NAMALWA (cell line): ENCODE results near the gene SLC41A3.
"Not testable (repeated sequence)": the region's sequence is repeated elsewhere in the genome, so short reads cannot be mapped to it uniquely, and the experiment has no call there.

Source experiments
- DNase-seq: peaks from one replicate; pipeline ENCODE4 v3.0.0-alpha.2; 2015; ENCODE audit warnings: low spot score

The SLC41A3 gene

GRCh38 chr3:126053513-126053912 lies 30.4 kb downstream of the SLC41A3 start:
- DNase-seq, result no peak

GRCh38 chr3:126052196-126053058 lies 31.5 kb downstream of the SLC41A3 start:
- DNase-seq, result no peak

- no peak for DNase-seq
These were observed 32.2 kb downstream of the SLC41A3 start for GRCh38 chr3:126051741-126052140.

GRCh38 chr3:126051234-126051633 lies 32.7 kb downstream of the SLC41A3 start:
- no peak for DNase-seq

- DNase-seq, result no peak
These were observed 33.3 kb downstream of the SLC41A3 start for GRCh38 chr3:126050626-126051025.

GRCh38 chr3:126050050-126050392 lies 33.9 kb downstream of the SLC41A3 start:
- no peak for DNase-seq

- DNase-seq, result no peak
These were observed 34.5 kb downstream of the SLC41A3 start for GRCh38 chr3:126049289-126050049.

- no peak for DNase-seq
These were observed 43.5 kb downstream of the SLC41A3 start for GRCh38 chr3:126040386-126040785.

GRCh38 chr3:126039870-126040269 lies 44.1 kb downstream of the SLC41A3 start:
- no peak for DNase-seq

- not testable (repeated sequence) for DNase-seq
These were observed 45.1 kb downstream of the SLC41A3 start for GRCh38 chr3:126038791-126039190.

GRCh38 chr3:126036056-126036549 lies 47.8 kb downstream of the SLC41A3 start:
- no peak for DNase-seq

GRCh38 chr3:126035362-126036050 lies 48.4 kb downstream of the SLC41A3 start:
- DNase-seq, result no peak

- no peak for DNase-seq
These were observed 49.2 kb downstream of the SLC41A3 start for GRCh38 chr3:126034481-126035361.

GRCh38 chr3:126033765-126034164 lies 50.2 kb downstream of the SLC41A3 start:
- DNase-seq, result no peak

- DNase-seq, result no peak
These were observed 50.7 kb downstream of the SLC41A3 start for GRCh38 chr3:126033051-126033745.

- DNase-seq, result no peak
These were observed 51.9 kb downstream of the SLC41A3 start for GRCh38 chr3:126031981-126032471.

- no peak for DNase-seq
These were observed 53.5 kb downstream of the SLC41A3 start for GRCh38 chr3:126030455-126030854.

- DNase-seq, result no peak
These were observed 54.7 kb downstream of the SLC41A3 start for GRCh38 chr3:126029241-126029640.

- no peak for DNase-seq
These were observed 55.8 kb downstream of the SLC41A3 start for GRCh38 chr3:126028096-126028495.

- DNase-seq, result no peak
These were observed 57.2 kb downstream of the SLC41A3 start for GRCh38 chr3:126026761-126027160.

- peak; percentile 37 for DNase-seq
These were observed 57.6 kb downstream of the SLC41A3 start for GRCh38 chr3:126026277-126026751.
